Right lobe of liver (tissue), 4 donors: ENCODE measurements around the gene ZDHHC1.

Experiments
- CTCF ChIP-seq, 4 donors: fragments of 200-600 bp in 3 of 4; fragments of 450-650 bp in 1 of 4; IDR thresholded peaks; one replicate each; pipeline versions ENCODE4 v1.5.1 to v1.8.0; 2016 to 2022; ENCODE audit warnings: antibody characterized with exemption in 4 of 4, mild to moderate bottlenecking in 2 of 4
- POLR2A ChIP-seq: fragments of 450-650 bp; IDR thresholded peaks from one replicate; pipeline ENCODE4 v1.6.1; 2017; ENCODE audit warnings: antibody characterized with exemption, mild to moderate bottlenecking
- donor health status: DM: no; HTN: no; CAD: no.
- donor health status: DM: no; HTN: no; CAD: no.
- donor health status: DM: no; HTN: yes; CAD: no.

GRCh38 chr16:67400901-67401300 lies 15.4 kb downstream of the ZDHHC1 start:
- TF ChIP-seq CTCF (IDR thresholded peaks at IDR 0.05) (no peak), POLR2A (no peak)
